HG03039 (cell line): ENCODE results near the gene EIF3I.

Source experiments
- ATAC-seq: cut with Tn5 transposase; IDR thresholded peaks from one replicate; pipeline ENCODE4 v1.9.1; 2021; ENCODE audit warnings: mild to moderate bottlenecking, moderate library complexity; ENCODE audit not compliant: unreplicated experiment

EIF3I gene

DNA sequence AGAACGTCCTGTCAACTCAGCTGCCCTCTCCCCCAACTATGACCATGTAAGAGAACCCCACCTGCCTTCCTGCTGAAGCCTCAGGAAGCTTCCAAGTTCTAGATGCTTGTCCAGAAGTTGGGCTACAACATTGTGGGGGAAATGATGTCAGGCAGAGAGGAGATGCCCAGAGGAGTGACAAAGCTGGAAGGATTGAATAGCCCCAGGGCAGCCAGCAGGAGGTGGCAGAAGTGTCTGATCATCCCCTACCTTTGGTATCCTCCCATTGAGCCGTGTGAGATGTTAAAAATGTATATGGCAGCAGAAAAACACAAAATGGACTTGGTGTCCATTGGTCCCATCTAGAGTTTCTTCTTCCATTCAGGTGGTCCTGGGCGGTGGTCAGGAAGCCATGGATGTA lies 6.6 kb downstream of the EIF3I start:
- no peak for ATAC-seq

DNA sequence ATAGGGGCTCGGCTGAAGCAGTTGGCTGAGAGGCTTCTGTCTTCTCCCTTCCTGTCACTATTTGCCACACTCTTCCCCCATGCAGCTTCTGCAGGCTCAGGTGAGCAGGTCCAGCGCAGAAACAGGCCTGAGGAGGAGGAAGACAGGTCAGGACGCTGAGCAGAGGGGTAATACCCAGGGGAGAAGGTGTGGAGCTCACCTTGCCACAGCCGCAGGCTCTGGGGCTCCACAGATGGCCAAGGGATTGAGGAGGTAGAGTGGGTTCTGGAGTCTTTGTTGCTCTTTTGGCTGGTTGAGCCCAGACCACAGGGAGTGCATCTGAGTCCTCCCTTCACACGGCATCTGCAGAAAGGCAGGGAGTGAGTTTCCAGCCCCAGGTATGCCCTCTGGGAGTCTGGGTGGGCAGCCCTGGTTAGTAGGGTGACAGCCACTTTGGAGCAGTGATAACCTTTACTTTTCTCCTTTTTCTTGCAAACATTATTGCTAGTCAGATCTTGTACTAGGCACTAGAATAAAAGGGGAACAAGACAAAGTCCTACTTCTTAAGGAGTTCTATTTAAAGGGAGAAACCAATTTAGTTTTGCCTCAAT lies 9.7 kb downstream of the EIF3I start:
- ATAC-seq = no peak

DNA sequence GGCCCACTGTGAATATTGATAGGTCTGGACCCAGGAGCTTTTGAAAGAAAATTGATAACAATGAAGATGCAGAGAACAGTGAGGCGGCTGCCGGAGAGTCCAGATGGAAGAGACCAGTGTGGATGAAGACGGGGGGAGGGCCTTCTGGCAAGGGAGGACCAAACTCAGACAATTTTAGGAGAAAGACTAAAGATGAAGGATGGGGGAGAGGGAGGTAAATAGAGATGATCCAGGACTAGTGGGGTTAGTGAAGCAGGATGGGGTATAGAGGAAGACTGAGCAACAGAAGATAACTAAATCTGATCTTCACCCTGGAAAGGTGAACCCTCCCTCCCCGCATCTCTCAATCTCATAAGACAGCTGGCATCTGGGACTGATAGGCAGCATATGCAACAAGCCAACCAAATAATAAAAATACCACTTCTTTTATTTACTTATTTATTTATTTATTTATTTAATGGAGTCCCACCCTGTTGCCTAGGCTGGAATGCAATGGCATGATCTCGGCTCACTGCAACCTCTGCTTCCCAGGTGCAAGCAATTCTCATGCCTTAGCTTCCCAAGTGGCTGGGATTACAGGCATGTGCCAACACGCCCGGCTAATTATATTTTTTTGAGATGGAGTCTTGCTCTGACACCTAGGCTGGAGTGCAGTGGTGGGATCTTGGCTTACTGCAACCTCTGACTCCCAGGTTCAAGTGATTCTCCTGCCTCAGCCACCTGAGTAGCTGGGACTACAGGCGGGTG lies 10.5 kb downstream of the EIF3I start:
- ATAC-seq = no peak

DNA sequence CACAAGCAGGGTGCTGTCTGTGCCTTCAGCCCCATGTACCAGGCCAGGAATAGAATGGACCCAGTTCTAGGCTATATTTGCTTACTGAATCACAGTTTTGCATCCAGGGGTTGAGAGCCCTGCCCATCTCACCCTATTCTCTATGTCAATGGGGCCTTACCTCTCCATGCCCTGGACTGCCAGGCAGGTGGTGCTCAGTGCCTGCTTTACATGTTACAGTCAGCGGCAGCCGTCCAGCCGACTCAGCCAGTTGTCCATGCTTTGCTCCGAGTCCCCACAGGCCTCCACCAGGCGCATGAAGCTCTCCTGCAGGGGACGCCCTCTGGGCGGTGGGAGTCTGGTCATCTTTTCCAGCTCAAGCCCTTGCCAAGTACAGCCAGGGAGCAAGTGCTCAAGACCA lies 12.6 kb downstream of the EIF3I start:
- ATAC-seq = no peak

DNA sequence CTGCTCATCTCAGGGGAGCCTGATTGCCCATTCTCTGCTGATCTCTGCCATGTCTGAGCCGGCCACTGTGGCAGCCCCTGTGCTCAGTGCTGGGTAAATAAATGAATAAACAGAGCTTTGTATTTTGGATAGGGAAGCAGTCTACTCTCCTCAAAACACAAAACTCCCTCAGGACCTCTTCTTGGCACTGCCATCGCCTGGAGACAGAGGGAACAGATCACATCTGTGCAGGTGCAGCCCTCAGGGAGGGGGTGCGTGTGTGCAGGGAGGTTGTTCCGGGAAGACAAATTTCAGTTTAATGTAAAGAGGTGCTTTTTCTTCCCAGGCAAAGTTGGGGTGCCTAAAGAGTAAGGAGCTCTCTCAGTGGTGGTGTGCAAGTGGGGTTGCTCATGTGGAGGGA lies 17.1 kb downstream of the EIF3I start:
- ATAC-seq = no peak

- ATAC-seq = no peak
These were observed 17.6 kb downstream of the EIF3I start for GRCh38 chr1:32239790-32240139.

GRCh38 chr1:32240140-32240951 lies 18.1 kb downstream of the EIF3I start:
- ATAC-seq = no peak

DNA sequence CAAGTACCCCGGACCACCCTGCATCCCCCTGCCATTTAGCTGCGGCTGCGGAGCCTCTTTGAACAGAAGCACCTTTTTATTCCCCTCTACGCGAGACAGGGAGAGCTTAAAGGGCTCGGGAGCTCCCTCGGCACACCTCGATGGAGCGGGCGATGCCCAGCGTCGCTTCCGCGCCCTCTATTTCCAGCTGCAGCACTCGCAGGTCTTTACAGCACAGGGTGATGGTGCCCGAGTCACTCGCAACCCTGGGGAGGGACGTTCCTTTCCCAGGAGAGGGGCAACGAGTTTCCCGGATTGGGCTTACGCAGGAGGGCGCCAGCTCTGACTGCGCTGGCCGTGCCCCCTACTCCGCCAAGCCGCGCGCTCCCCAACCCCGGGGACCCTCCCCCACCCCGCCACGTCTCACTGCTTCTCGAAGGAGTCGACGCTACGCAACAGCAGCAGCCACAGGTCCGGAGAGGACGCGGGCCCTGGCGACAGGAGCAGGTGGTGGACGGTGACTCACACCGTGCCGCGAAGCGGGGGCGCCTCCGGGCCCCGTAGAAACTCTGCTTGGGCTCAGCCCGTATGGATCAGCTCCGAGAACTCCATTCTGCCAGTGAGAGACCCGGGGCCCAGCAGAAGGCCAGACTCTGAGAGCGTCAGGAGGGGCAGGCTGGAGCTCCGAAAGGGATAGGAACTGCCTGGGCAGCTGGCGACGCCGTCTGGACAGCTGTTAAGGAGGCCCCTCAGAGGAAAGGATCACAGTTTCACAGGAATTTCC lies 19.0 kb downstream of the EIF3I start:
- peak; percentile 36 for ATAC-seq

- ATAC-seq = no peak
These were observed 20.2 kb downstream of the EIF3I start for GRCh38 chr1:32242341-32242851.

GRCh38 chr1:32246888-32247273 lies 24.7 kb downstream of the EIF3I start, which contains the start of gene FAM167B:
Gene FAM167B (plus strand): TSS chr1:32247222. CDS start chr1:32247422, 200 bp downstream.
- ATAC-seq = no peak

- ATAC-seq = no peak
These were observed 25.2 kb downstream of the EIF3I start for GRCh38 chr1:32247452-32247851.

DNA sequence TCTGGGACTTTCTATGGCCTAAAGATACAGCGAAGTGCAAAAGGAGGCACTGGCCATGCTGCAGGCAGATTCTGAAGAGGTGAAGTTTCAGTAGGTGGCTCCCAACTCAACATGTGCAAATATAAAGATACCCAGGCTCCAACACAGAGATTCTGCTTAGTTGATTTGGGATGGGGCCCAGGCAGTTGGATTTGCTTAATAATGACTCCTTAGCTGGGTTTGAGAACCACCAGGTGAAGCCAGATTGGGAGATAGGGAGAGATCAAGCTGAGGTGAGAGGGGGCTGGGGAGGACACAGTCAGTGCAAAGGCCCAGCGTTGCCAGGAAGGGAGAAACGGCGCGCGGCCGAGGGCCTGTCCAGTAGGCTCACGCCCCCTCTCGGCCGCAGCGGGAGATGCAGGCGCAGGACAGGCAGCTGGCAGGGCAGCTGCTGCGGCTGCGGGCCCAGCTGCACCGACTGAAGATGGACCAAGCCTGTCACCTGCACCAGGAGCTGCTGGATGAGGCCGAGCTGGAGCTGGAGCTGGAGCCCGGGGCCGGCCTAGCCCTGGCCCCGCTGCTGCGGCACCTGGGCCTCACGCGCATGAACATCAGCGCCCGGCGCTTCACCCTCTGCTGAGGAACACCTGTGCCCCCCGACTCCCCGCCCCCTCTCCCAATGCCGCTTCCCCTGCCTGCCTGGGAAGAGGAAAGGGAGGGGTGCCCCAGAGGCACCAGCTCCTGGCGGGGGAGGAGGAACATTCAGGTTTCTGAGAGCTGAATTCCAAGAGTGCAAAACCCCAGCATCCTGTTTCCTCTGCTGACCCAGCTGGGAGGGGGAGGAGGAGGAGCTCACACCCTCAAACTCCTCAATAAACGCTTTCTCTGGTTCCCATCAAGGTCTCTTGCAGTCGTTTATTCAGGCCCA lies 26.0 kb downstream of the EIF3I start:
- no peak for ATAC-seq

GRCh38 chr1:32249831-32250525 lies 27.8 kb downstream of the EIF3I start:
- peak; percentile 35 for ATAC-seq

DNA sequence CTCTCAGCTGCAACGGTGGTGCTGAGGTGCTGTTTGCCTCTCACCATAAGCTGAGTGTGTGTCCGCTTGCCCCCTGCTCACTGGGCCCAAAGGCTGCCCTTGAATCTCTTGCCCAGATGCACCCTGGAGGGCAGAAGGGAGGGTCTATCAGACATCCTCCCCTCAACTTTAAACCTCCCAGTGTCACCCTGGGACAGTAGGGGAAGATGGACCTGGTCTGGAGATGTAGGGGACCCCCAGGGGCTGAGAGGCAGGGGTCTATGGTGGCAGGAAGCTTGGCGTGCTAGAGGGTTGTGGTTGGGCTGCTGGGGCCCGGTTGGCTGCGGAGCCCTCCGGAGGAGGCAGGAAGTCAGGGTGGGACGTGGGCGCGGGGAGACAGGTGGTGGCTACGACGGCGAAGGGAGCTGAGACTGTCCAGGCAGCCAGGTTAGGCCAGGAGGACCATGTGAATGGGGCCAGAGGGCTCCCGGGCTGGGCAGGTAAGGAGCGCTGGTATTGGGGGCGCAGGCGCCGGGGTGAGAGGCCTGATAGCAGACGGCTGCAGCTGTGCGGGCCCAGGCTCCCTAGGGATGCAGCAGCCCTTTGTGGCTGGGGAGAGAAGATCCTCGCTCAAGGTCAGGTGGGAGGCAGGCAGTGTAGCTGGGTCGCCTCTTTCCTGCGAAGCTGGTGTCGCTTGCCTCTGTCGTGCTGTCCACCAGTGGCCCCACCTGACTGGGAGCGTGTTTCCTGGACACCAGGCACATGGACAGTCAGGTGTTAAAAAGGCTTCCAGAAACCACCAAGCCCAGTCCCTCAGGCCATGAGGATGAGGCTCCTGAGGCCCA lies 28.9 kb downstream of the EIF3I start, which contains the start of gene LCK:
LCK (plus strand) TSS at position 373 of the 824 bp plus-strand sequence. CDS start 23,065 bp downstream, outside the sequence.
- no peak for ATAC-seq

DNA sequence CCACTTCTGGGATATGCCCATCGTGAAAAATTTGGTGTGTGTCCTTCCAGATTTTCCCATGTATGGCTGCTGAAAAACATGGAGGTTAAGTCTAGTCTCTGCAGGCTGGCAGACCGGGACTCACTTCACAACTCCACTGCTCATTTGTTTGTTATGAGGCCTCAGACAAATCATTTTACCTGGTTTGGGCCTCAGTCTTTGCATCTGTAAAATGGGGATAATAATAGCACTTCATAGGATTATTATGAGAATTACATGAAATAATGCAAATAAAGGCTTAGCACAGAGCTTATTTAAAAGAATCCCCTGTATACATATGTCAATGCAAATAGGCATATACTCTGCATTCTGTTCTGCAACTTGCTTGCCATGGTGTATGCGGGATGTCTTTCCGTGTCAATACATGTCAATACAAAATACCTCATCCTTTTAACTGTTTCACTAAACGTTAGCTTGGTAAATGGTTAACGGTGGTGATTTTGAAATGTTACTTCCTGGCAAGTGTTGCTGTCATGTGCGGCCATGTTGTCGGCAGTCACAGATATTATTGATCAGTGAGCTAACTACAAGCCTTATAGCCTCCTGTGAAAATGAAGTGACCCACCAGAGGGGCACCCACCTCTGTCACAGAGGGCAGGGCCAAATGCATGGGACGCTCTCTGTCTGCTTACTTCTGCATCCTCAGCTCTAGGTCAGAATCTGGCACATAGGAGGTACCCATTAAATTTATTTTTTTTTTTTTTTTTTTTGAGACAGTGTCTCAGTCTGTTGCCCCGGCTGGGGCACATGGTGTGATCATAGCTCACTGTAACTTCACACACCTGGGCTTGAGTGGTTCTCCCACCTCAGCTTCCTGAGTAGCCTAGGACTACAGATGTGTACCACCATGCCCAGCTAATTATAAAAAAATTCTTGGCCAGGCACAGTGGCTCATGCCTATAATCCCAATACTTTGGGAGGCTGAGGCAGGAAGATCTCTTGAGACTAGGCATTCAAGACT lies 33.2 kb downstream of the EIF3I start:
- ATAC-seq = no peak

DNA sequence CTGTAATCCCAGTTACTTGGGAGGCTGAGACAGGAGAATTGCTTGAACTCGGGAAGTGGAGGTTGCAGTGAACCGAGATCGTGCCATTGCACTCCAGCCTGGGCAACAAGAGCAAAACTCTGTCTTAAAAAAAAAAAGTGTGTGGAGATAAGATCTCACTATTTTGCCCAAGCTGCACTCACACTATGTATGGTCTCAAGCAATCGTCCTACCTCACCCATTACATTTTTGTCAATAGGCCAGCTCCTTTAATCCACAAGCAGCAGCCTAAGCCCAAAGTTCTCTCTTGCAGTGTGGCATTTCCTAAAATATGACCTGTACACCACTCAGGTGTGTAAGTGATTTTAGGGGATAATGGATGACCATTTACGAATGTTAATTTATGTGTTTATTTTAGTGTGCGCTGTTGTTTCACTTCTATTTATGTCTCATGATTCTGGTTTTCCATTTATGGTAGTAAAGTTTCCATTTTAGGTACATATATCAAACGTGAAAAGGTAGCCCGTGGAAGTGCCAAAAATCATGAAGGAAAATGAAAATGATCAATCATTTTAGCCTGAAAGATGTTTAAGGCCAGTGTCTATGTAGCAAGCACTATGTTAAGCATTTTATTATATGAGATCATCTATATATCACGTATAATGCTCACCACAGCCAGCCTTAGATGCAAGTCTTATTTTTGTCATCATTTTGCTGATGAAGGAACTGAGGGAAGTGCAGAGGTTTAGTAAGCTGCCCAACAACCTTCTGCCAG lies 34.4 kb downstream of the EIF3I start:
- no peak for ATAC-seq

- ATAC-seq = no peak
These were observed 35.0 kb downstream of the EIF3I start for GRCh38 chr1:32257227-32257508.
